IMR-90 (cell line): ENCODE results near the gene NCKAP5L. TPM values are rescaled to one million over a fixed set of nuclear protein-coding genes. Genes with fewer than 3 reads are reported as not detected.

Experiments
- ATAC-seq: fragments of 200-7000 bp; cut with Tn5 transposase; 2 replicates; pipeline ENCODE4 v1.9.1; 2020; ENCODE audit warnings: low read depth, mild to moderate bottlenecking, moderate library complexity
- BruUV-seq: library from RNA; stranded (reverse); fragments of 400-500 nt; replicated peaks from 2 replicates; lab custom pipeline; 2021; lab: Mats Ljungman, UMichigan
- CTCF ChIA-PET: fragments of 300-600 bp; formaldehyde crosslinking; extraction: SDS; loops from one replicate; lab custom pipeline; 2021; ENCODE audit warnings: antibody characterized with exemption; lab: Yijun Ruan, JAX
- POLR2A ChIA-PET: fragments of 300-600 bp; sonication (Branson Sonifier 250); formaldehyde crosslinking; loops from one replicate; lab custom pipeline; 2022; ENCODE audit warnings: antibody characterized with exemption; ENCODE audit not compliant: unreplicated experiment; lab: Charles Lee
- DNase-seq: peaks from one replicate; pipeline ENCODE4 v3.0.0; 2013
- H2AFZ ChIP-seq: replicated peaks from 2 replicates; pipeline ENCODE3; 2013; ENCODE audit warnings: low read length, mild to moderate bottlenecking; ENCODE audit not compliant: poor library complexity
- H2AK5ac ChIP-seq: 2 replicates; pipeline ENCODE4 v1.6.1; 2013; ENCODE audit warnings: low read depth, low read length, inconsistent platforms
- H2AK9ac ChIP-seq: replicated peaks from 2 replicates; pipeline ENCODE3; 2013; ENCODE audit warnings: mild to moderate bottlenecking, low read depth, low read length, moderate library complexity; ENCODE audit not compliant: poor library complexity
- H2BK120ac ChIP-seq: 2 replicates; pipeline ENCODE4 v1.6.1; 2013; ENCODE audit warnings: low read depth, low read length, inconsistent platforms
- H2BK15ac ChIP-seq: 3 replicates; pipeline ENCODE4 v1.6.1; 2013; ENCODE audit warnings: low read depth, low read length, inconsistent platforms
- H2BK20ac ChIP-seq: 2 replicates; pipeline ENCODE4 v1.6.1; 2013; ENCODE audit warnings: low read depth, mild to moderate bottlenecking, inconsistent platforms, low read length, moderate library complexity
- H2BK5ac ChIP-seq: 2 replicates; pipeline ENCODE4 v1.6.1; 2013; ENCODE audit warnings: mild to moderate bottlenecking, low read depth, low read length, inconsistent platforms; ENCODE audit not compliant: poor library complexity, severe bottlenecking
- H3K14ac ChIP-seq: replicated peaks from 2 replicates; pipeline ENCODE4 v1.6.1; 2013; ENCODE audit warnings: low read depth, low read length, inconsistent platforms
- H3K18ac ChIP-seq: 2 replicates; pipeline ENCODE4 v1.6.1; 2013; ENCODE audit warnings: low read depth, low read length, control low read depth
- H3K23ac ChIP-seq: 2 replicates; pipeline ENCODE4 v1.6.1; 2013; ENCODE audit warnings: low read depth, low read length, inconsistent platforms
- H3K27ac ChIP-seq: 2 replicates; pipeline ENCODE4 v1.5.1; 2013; ENCODE audit warnings: mild to moderate bottlenecking, control low read depth, low read length; ENCODE audit not compliant: insufficient read depth
- H3K27me3 ChIP-seq: 2 replicates; pipeline ENCODE4 v1.6.1; 2013; ENCODE audit warnings: low read length; ENCODE audit not compliant: control insufficient read depth, insufficient read depth
- H3K36me3 ChIP-seq: 2 replicates; pipeline ENCODE4 v1.6.1; 2013; ENCODE audit warnings: low read length, mixed read lengths; ENCODE audit not compliant: control insufficient read depth, insufficient read depth
- H3K4ac ChIP-seq: 2 replicates; pipeline ENCODE4 v1.6.1; 2013; ENCODE audit warnings: low read depth, low read length, inconsistent platforms
- H3K4me1 ChIP-seq: 2 replicates; pipeline ENCODE4 v1.6.1; 2013; ENCODE audit warnings: low read length, mixed read lengths; ENCODE audit not compliant: control insufficient read depth, insufficient read depth
- H3K4me2 ChIP-seq: 2 replicates; pipeline ENCODE4 v1.6.1; 2013; ENCODE audit warnings: low read depth, mild to moderate bottlenecking, control low read depth, low read length, moderate library complexity
- H3K4me3 ChIP-seq: 2 replicates; pipeline ENCODE4 v1.5.1; 2013; ENCODE audit warnings: low read depth, mild to moderate bottlenecking, control low read depth, low read length, moderate library complexity; ENCODE audit not compliant: insufficient read depth
- H3K56ac ChIP-seq: 2 replicates; pipeline ENCODE4 v1.6.1; 2013; ENCODE audit warnings: low read length, inconsistent platforms; ENCODE audit not compliant: insufficient read depth; ENCODE audit errors: extremely low read depth
- H3K79me1 ChIP-seq, 2 experiments: 2 replicates each; pipeline ENCODE4 v1.6.1; 2013; ENCODE audit warnings: low read length in 2 of 2, inconsistent platforms in 1 of 2, low read depth in 1 of 2
- H3K9ac ChIP-seq: 2 replicates; pipeline ENCODE4 v1.6.1; 2013; ENCODE audit warnings: low read depth, low read length, control low read depth
- H3K9me1 ChIP-seq: 2 replicates; pipeline ENCODE4 v1.6.1; 2013; ENCODE audit warnings: low read length, inconsistent platforms; ENCODE audit not compliant: insufficient read depth
- H3K9me3 ChIP-seq: 2 replicates; pipeline ENCODE4 v1.6.1; 2013; ENCODE audit warnings: low read length; ENCODE audit not compliant: control insufficient read depth, insufficient read depth
- H4K20me1 ChIP-seq: 2 replicates; pipeline ENCODE4 v1.6.1; 2013; ENCODE audit warnings: low read length, inconsistent platforms; ENCODE audit not compliant: insufficient read depth
- H4K5ac ChIP-seq: 2 replicates; pipeline ENCODE4 v1.6.1; 2013; ENCODE audit warnings: mild to moderate bottlenecking, low read depth, low read length, control low read depth
- H4K8ac ChIP-seq, 2 experiments: 2 replicates each; pipeline ENCODE4 v1.6.1; 2013; ENCODE audit warnings: low read depth in 2 of 2, low read length in 2 of 2, control low read depth in 1 of 2, inconsistent platforms in 1 of 2
- H4K91ac ChIP-seq: 2 replicates; pipeline ENCODE4 v1.6.1; 2013; ENCODE audit warnings: low read depth, low read length, inconsistent platforms; ENCODE audit not compliant: insufficient read depth
- MAZ ChIP-seq: IDR thresholded peaks from 2 replicates; pipeline ENCODE4 v1.6.1; 2012; ENCODE audit warnings: low read depth, mild to moderate bottlenecking, low read length, improper control_type of control experiment, moderate library complexity, borderline replicate concordance
- MXI1 ChIP-seq: IDR thresholded peaks from 2 replicates; pipeline ENCODE4 v1.6.1; 2012; ENCODE audit warnings: low read depth, mild to moderate bottlenecking, low read length, moderate library complexity, borderline replicate concordance
- WGBS, 2 experiments: methylation state at CpG; one replicate each; pipeline versions ENCODE4 v1.1.5 to v1.1.7; 2013; ENCODE audit warnings: missing lambda C conversion rate in 2 of 2; ENCODE audit not compliant: insufficient read length in 1 of 2; ENCODE audit errors: extremely low coverage in 2 of 2; 5-methylcytosine and 5-hydroxymethylcytosine counted together
- dilution Hi-C: fragments of 300-500 bp; cut with HindIII; formaldehyde crosslinking; loops from one replicate; pipeline ENCODE4 v1.14.3; 2018; ENCODE audit warnings: low sequenced_read_pairs; ENCODE audit not compliant: unreplicated experiment
- in situ Hi-C: fragments of 300-500 bp; cut with MboI; formaldehyde crosslinking; loops from 3 replicates; pipeline ENCODE4 v1.14.3; 2019; ENCODE audit warnings: low sequenced_read_pairs, inconsistent platforms, mixed read lengths
- intact Hi-C: fragments of 100-400 bp; cut with micrococcal nuclease; formaldehyde crosslinking; loops from 2 replicates; pipeline ENCODE4 v1.10.0; 2022
- polyA plus RNA-seq, 3 experiments: library from polyadenylated mRNA; depleted of rRNA; stranded (reverse); fragments of >200 nt; gene quantifications; 2 replicates each; pipeline ENCODE4 v1.2.3, GENCODE V29; 2012; ENCODE audit warnings: low replicate concordance in 1 of 3
- total RNA-seq: library from RNA; depleted of rRNA; stranded (reverse); fragments of >200 nt; gene quantifications from 2 replicates; pipeline ENCODE4 v1.2.3, GENCODE V29; 2012
- TF ChIP-seq, protein P1 (sequence below): fragments of 150-350 bp; IDR thresholded peaks from 2 replicates; pipeline ENCODE4 v1.6.1; 2017; ENCODE audit warnings: mild to moderate bottlenecking, antibody characterized with exemption, low read length, low read depth

Gene NCKAP5L
- total and polyA plus RNA-seq, 2 of the 4 experiments (the other 2 are of a cell fraction), result 6.1 to 14.4 TPM

DNA sequence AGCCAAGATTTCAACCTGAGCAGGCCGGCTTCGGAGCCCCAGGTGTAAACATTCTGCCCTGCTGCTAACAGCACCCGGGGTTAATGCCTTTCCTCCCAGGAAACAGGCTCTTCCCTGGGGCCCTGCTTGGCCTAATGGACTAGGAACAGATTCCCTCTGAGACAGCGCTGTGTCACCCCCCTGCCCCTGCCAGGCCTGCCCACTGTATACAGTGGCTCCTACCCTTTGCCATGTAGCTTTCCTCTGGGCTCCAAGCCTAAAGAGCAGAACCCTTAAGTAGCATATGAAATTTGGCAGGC lies 43.0 kb upstream of the NCKAP5L start:
- TF ChIP-seq, protein P1, sequence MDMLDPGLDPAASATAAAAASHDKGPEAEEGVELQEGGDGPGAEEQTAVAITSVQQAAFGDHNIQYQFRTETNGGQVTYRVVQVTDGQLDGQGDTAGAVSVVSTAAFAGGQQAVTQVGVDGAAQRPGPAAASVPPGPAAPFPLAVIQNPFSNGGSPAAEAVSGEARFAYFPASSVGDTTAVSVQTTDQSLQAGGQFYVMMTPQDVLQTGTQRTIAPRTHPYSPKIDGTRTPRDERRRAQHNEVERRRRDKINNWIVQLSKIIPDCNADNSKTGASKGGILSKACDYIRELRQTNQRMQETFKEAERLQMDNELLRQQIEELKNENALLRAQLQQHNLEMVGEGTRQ, result no peak
- TF ChIP-seq MXI1 (no peak), MAZ (no peak)
- Histone ChIP-seq H3K27me3 (peaks cover 13% of the 10 kb centered on the region), H3K4ac (no peak overlapping the region), H3K4me1 (peaks cover 27% of the 10 kb centered on the region), H4K91ac (no peak overlapping the region), H4K5ac (no peak overlapping the region), H3K36me3 (no peaks in the 10 kb centered on the region), H4K20me1 (0 out of 2 replicates have a peak, but pooled peaks cover 4% of the 10 kb centered on the region), H2AK5ac (no peak overlapping the region), H2BK15ac (no peak overlapping the region), H2AK9ac (no peak overlapping the region), H2BK120ac (no peak overlapping the region), H3K18ac (no peak overlapping the region), H3K23ac (no peak overlapping the region), H3K14ac (no peak overlapping the region), H3K4me2 (no peak overlapping the region), H2AFZ (no peak overlapping the region), H3K4me3 (no peak overlapping the region), H3K9me1 (no peaks in the 10 kb centered on the region; the same call in 1 of the 2 replicates), H3K56ac (no peak overlapping the region), H2BK20ac (no peak overlapping the region), H3K9ac (no peak overlapping the region), H3K27ac (no peak overlapping the region), H3K9me3 (no peaks in the 10 kb centered on the region), H3K79me1 (no peaks in the 10 kb centered on the region), H2BK5ac (no peak overlapping the region), H4K8ac (no peak overlapping the region)
- no TSS peak for BruUV-seq
- 82% methylated on average over 4 of the region's 4 CpGs; no CpG with 5 or more reads in 1 of the 2 experiments for WGBS, 2 experiments
- in situ Hi-C loops (no loop called here), dilution Hi-C loops (no loop called here), intact Hi-C loops (no loop called here)
- ChIA-PET CTCF (no interaction called here), POLR2A (no interaction called here)
- ATAC-seq (no peak), DNase-seq (no peak)
